Fibroblast of skin of scalp (primary cell): ENCODE results near the gene FXYD6.

Experiments
- DNase-seq: peaks from one replicate; pipeline ENCODE4 v3.0.0-alpha.2; 2013

The FXYD6 gene

GRCh38 chr11:117884994-117885393 lies 8.5 kb upstream of the FXYD6 start:
- peak; percentile 47 for DNase-seq

GRCh38 chr11:117883063-117883462 lies 6.6 kb upstream of the FXYD6 start:
- DNase-seq: no peak

- no peak for DNase-seq
Measured at GRCh38 chr11:117882311-117882905, 6.0 kb upstream of the FXYD6 start.

GRCh38 chr11:117881217-117881616 lies 4.8 kb upstream of the FXYD6 start:
- DNase-seq: no peak

GRCh38 chr11:117879516-117880480 lies 3.3 kb upstream of the FXYD6 start:
- no peak for DNase-seq

GRCh38 chr11:117878939-117879475 lies 2.5 kb upstream of the FXYD6 start:
- DNase-seq: no peak

- no peak for DNase-seq
Measured at GRCh38 chr11:117878314-117878938, 2.0 kb upstream of the FXYD6 start.

- DNase-seq: no peak
Measured at GRCh38 chr11:117877120-117877784, 794 bp upstream of the FXYD6 start.

- no peak for DNase-seq
Measured at GRCh38 chr11:117876059-117876340, 458 bp downstream of the FXYD6 start.

GRCh38 chr11:117875382-117876058 lies 938 bp downstream of the FXYD6 start:
- no peak for DNase-seq

- DNase-seq: no peak
Measured at GRCh38 chr11:117874910-117875381, 1.5 kb downstream of the FXYD6 start.

GRCh38 chr11:117874253-117874909 lies 2.1 kb downstream of the FXYD6 start:
- DNase-seq: no peak

GRCh38 chr11:117873828-117874125 lies 2.7 kb downstream of the FXYD6 start:
- DNase-seq: no peak

GRCh38 chr11:117872975-117873827 lies 3.3 kb downstream of the FXYD6 start:
- no peak for DNase-seq

GRCh38 chr11:117872420-117872961 lies 4.0 kb downstream of the FXYD6 start:
- no peak for DNase-seq

GRCh38 chr11:117871784-117872183 lies 4.7 kb downstream of the FXYD6 start:
- no peak for DNase-seq

- no peak for DNase-seq
Measured at GRCh38 chr11:117871160-117871559, 5.3 kb downstream of the FXYD6 start.

- no peak for DNase-seq
Measured at GRCh38 chr11:117870103-117870952, 6.1 kb downstream of the FXYD6 start.

- no peak for DNase-seq
Measured at GRCh38 chr11:117869604-117870003, 6.9 kb downstream of the FXYD6 start.
